HG02943 (cell line): ENCODE data around the gene NRF1.
"Not testable (repeated sequence)": the region's sequence is repeated elsewhere in the genome, so short reads cannot be mapped to it uniquely, and the experiment has no call there.

ENCODE experiments used
- ATAC-seq: cut with Tn5 transposase; IDR thresholded peaks from one replicate; pipeline ENCODE4 v1.9.1; 2021; ENCODE audit warnings: mild to moderate bottlenecking, low read depth, moderate library complexity; ENCODE audit not compliant: unreplicated experiment

Gene NRF1

DNA sequence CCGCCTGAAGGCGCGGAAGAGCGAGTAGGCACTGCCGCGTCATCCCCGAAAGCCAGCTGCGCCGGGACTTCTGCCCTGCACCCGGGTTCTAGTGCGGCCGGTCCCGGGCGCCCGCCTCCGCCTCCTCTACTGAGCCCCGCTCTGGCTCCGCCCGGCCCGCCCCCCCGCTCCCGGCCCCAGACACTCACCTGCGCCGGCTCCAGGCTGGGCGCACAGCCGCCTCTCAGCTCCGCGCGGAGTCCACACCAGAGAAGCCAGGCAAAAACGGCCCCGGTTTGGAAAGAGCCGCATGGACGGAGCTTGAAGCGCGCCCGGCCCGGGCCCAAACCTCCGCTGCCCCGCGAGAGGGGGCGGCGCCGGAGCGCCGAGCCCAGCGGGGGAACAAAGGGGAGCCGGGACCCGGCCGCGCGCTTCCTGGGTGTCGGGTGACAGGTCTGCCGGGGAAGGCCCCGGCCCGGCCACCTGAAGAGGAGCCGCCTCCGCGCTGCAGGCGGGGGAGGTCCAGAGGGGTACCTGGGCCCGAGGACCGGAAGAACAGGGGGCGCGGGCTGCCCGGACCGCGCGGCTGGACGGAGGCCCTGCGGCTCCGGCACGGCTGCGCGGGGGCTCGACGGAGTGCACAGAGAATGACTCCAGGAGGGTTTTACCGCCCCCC is 168.2 kb downstream of the NRF1 start:
- ATAC-seq = no peak

DNA sequence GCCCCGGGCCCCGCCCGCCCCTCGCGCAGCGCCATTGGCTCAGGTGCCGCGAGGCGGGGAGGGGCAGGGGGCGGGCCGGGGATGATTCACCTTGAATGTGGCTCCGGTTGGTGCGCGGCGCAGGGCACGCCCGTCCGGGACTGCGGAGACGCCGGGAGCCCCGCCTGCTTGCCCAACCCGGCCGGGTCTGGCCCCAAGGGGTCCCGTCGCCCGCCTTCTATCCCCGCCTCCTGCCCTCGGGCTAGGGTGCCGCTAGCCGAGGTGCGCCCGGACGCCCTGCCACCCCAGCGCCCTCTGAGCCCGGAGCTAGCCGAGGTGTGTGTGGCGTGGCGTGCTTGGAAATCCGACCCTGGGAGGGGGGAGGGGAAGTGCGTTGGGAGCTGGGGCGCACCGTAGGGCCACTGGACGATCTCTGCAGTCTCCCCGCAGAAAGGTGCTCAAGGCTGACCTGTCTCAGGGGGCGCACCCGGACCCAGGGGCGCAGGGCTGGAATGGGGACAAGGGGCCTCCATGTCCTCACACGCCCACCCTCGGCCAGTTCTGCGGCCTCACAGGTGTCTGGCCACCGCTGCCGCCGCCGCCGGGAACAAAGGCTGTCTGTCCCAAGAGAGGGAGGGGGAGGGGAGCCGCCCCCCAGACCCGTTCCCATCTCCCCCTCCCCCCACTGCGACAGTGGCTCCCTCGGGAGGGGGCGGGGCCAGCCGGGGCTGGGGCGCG is 168.9 kb downstream of the NRF1 start:
- ATAC-seq = no peak

DNA sequence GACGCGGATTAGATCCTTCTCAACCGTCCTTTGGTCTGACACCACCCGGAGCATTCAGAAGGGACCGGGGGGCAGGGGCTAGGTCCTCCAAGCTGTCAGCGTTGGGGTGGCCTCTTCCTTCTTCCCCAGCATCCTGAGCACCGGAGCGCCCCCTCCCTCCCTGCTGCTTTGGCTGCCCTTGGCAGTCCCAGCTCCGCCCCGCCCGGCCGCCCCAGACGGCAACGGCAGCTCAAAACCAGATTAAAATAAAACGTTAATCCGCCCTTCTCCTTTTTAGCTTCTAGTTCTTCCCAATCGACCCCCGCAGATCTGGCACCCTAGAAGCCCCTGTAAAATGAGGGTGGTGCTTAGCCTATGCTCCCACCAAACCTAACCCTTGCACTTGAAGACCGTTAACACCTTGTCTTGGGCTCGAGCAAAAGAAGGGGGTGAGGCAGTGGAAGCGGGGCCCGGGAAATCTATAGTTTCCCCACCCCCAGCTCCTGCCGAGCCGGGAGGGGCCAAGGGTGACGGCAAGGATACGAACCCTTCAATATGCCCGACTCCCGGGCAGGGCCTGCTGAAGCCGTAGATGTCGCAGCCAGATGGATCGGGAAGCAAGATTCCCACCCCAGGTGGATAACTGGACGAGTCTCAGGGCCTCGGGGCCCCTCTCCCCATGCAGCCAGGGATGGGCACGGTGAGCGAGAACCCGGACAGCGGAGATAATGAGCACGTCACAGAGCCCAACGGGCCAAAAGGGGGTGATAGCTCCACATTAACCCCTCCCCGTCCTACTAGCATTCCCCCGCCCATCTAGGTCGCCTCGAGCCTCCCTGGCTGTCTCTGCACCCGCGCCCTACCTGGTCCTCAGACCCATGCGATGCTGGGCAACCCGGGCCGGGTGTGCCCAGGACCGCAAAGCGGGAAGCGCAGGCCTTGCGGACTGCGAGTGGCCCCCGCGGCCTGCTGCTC is 169.7 kb downstream of the NRF1 start:
- ATAC-seq = no peak

DNA sequence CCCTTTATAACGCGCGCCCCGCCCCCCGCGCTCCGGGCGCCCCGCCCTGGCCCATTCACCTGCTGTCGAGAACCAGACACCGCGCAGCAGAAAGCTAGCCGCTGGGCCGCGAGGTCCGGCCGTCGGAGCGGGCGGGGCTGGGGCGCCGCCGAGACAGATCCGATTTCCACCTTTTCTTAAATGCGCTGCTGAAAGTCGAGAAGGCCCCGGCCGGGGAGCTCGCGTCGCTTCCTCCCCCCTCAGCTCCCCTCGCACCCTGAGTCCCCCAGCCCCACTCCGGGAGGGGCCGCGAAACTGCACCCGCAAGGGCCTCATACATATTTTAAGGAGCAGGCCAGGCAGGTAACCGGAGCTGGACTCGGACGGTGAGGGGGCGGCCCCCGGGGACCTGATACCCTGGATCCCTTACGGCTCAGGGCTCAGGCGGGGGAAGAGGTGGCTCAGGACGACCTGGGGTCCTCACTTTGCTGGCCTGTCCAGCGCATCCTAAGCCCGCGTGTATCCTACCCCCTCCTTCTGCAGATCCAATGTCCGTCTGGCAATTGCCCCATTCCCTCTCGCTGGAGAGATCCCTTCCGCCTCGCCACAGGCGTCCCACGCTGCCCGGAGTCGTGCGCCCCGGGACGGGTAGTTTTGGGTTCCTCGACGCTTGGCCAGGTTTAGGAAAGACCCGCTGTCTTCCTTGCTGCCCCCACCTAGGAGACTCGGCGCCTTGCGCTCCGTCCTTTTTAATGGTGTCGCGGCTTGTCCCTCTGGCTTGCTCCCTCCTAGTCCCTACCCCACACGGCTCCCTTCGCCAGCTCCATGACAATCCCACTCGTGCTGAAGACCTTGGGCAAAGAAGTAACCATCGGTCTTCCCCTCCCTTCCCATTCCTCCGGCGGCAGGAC is 170.7 kb downstream of the NRF1 start:
- ATAC-seq = no peak

DNA sequence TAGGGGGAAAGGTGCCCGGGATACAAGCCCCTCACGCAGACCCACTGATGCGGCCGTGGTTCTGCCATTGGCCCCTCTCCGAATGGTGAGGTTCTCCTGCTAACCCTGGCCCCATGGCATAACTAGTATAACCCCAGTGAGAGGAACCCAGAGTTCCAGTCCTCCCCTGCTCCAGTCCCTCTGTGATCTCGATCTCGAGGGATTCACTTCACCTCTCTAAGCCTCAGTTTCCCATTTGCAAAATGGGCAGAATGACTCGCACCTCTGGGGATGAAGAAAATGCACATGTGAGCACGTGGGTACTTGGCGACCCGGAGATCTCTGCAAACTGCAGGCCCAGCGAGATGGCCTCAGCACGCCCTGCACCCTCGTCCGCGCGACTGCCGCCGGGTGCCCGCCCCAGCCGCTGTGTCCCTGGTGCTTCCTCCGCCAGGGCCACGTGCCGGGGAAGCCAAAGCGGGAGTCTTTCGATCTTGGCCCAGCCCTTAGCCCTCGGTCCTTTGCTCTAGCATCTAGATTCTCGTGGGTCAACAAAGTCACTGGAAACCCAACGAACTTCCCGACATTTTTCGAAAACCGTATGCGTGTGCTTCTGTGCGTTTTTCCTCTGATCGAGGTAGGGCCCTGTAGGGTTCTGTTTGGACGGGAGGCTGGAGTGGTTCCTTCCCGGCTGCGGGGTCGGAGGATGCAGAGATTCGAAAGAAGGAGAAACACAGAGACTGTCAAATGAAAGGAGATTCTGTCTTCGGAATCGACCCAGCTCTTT is 171.5 kb downstream of the NRF1 start:
- ATAC-seq = no peak

DNA sequence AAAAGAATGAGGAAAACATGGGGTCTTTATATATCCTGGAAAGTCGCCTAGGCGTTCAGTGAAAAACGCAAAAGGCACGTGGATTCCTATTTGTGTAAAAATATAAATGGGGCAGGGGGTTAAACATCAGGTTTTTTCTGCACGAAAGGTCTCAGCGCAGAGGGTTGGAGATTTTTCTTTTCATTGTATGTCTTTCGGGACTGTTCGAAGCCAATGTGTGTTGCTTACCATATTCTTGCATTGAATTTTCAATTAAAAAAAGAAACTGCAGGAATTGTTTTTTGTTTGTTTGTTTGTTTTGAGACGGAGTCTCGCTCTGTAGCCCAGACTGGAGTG is 172.0 kb downstream of the NRF1 start:
- ATAC-seq = no peak

DNA sequence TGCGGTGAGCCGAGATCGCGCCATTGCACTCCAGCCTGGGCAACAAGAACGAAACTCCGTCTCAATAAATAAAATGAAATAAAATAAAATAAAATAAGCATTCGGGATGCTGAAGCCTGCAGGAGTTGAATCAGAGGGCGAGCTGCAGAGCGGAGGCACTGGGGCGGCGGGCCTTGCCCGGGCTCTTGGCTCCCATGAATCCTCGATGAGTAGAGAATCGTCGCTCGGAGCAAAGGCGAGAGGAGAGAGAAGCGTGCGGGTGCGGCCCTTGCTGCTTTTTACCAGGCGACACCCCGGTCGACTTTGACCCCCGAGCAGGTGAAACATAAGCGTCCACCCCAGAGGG is 172.9 kb downstream of the NRF1 start:
- ATAC-seq = no peak

DNA sequence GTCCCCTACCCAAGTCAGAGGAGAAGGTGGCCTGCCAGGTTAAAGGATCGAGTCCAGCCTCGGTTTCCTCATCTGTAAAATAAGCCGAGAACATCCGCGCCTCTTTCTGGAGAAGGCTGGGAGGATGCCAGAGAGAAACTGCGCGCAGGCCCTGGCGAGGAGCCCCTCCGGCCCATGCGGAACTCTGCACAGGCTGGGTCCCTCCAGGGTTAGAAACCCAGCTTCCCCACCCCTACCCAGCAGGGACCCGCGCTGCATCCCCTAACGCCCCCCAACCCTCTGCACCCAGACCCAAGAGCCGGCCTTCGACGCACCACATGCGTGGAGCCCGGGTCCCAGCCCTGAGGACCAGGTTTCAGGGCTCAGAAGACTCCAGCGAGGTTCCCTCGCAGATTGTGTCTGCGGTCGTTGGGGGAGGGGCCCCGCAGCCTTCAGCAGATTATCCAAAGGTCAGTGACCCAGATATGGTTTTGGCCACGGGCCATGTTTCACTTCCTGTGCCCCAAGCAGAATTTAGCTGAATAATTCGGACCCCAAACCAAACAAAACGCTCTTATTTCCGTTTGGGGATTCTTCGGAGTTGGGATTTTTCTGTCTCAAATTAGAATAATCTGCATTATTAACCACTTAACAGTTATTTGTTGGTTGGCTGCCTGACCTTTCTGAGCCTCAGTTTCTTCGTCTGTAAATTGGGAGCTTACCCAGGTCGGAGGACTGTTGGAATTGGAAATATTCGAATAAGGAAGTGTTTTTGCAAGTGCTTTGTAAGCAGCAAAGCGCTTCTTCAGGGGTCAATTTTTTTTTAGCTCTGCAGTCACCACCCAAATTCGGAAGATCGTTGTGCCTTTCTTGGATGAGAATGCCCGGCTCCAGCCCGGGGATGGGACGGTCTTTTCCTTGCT is 173.5 kb downstream of the NRF1 start:
- ATAC-seq = no peak

DNA sequence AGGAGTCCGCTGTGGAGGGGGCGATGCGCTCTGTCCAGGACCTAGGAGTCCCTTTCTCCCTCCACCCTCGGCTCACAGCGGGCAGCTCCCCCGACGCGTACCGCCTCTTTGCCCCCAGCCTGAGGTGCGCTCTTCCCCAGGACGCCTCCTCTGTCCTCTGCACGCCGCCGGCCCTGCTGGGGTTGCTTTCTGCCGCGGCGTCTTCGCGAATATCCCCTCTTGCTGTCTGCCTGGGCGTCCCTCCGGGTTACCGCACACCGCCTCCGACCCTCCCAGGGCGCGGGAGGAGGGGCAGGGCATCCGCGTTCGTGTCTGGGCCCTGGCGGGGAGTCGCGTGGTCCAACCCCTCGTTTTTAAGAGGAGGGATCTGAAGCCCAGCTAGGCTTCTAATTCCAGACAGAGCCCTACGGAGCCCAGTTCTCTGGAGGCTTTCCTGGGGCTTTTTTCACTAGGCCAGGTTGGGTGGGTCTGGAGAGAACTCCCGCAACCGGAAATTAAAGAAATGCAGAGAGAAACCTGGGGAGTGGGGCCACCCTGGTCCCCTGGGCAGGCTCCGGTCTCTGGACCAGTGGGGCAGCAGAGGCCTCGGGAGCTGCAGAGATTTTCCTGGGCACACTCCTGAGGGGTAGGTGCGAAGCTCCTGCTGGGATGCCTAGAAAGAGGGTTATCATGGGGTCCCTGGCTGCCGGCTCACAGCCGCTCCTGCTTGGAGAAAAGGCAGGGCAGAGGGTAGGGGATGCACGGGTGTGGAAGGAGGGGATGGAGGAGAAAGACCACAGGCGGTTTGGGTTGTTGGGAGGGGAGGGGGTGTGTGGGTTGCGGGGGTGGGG is 174.4 kb downstream of the NRF1 start:
- ATAC-seq = no peak

DNA sequence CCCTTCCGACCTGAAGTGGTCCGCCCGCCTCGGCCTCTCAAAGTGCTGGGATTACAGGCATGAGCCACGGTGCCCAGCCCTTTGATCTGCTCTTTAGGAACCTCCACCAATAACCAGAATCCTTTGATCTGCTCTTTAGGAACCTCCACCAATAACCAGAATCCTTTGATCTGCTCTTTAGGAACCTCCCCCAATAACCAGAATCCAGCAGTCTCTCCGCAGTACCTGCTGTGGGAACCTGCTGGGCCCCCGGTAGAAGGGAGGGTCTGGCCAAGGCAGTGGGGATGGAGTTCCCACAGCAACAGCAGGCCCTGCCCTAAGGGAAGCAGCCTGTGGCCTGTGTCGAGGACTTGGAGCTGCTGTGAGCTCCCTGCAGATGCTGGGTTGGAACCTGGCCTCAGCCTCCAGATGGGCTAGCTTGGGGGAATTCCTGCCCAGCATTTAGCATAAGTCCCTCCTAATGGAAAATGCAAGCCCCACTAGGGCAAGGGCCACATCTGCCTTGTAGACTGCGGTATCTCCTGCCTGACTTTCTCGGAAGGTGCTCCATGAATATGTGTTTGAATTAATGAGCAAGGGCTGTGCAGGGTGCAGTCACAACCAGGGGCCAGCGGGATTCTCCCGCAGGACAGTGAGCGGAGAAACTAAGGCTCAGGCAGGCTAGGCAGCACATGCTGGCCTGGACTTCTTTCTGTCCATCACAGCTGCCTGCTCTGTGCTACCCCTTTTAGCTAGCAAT is 175.5 kb downstream of the NRF1 start:
- no peak for ATAC-seq

DNA sequence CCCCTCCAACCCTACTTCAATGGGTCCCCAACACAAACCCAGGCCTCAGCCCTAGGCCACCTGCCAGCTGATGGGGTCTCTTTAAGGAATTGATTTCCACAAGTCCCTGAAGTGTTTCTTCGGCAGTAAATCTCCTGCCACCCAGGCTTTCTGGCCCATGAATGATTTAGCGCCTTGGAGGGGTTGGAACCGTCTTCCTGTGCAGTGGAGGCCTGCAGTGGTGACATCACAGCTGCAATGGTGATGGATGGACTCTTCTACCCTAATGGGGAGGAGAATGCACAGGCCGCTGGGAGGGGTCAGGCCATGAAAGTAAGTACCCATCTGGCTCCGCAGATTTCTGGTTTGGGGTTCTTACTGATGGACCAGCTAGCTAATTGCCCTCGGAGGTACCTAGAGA is 177.5 kb downstream of the NRF1 start:
- ATAC-seq = no peak

DNA sequence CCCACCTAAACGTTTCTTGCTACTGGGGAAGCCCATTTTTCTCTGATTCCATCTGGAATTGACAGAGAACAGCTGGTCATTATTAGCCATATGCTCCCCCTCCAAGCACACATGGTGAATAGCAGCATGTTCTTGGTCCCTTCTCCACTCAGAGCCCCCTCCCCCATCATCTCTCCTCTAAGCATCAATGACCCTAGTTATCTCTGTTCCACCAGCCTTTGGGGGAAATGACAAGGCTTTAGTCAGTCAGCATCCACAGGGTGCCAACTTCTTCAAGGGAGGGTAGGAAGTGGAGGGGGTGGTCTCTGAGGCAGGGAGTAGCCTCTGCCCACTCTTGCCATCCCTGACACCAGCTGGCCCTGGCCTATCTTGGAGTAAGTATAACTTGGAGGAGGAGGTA is 178.1 kb downstream of the NRF1 start:
- no peak for ATAC-seq

DNA sequence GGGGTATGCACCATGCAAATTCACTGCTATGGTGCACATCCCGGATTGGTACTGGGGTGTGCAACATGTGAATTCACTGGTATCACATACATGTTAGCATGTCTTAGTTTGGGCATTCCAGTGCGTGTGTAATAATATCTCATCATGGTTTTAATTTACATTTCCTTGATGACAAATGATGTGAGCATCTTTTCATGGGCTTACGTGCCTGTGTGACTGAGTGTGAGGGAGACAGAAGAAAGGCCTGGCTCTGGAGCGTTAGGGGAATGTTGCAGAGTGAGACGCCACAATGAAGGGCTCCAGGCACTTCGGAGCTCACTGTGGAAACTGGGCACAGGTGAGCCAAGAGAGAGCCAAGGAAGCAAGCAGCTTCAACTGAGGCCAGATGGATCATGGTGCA is 178.6 kb downstream of the NRF1 start:
- no peak for ATAC-seq

DNA sequence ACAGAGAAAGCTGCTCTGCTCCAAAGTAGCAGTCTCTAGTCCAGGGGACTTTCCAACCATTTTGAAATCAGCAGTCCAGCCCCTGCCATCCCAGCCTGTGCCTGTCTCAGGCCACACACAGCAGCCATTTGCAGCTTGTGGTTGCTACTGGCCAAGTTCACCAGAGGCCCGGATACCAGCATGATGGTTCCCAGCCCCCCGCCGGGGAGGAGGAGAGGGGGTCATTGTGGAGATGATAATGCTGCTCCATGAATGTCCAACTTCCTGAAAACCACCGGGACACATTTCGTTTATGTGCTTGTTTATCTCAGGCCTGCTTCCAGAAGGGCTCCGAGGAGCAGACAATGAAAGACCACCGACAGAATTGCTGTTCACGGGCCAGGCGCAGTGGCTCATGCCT is 181.2 kb downstream of the NRF1 start:
- no peak for ATAC-seq

DNA sequence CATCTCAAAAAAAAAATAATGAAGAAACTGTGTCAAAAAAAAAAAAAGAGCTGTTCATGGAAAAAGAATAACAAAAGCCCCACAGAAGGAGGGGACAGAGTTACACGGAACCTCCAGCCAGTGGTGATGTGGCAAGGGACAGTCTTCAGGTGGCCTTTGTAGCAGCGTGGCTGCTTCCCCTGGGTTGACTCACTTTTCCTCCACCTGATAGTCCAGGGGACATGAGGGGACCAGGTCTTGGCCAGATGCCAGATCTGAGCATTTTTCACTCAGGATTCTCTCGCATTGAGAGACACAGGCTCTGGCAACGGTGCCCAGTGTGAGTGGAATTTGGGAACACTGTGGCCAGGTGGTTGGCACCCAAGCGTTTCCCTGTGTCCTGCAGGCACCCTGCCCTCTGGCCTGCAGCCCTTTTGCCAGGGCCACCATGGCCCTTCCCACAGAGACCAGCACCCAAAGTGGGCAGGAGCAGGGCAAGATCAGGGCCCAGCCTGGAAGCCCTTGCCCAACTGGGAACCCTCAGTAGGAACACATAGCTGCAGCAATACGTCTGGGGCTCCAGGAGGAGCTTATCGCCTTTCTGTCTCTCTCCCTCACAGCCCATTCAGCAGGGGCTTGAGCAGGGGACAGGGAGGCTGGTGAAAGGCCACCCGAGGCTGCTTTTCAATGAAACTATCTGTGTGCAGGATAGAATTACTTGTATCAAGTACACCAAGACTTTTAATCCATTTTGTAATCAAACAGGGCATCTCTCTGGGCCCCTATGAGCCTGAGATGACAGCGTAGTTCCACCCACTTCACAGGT is 182.2 kb downstream of the NRF1 start:
- no peak for ATAC-seq

DNA sequence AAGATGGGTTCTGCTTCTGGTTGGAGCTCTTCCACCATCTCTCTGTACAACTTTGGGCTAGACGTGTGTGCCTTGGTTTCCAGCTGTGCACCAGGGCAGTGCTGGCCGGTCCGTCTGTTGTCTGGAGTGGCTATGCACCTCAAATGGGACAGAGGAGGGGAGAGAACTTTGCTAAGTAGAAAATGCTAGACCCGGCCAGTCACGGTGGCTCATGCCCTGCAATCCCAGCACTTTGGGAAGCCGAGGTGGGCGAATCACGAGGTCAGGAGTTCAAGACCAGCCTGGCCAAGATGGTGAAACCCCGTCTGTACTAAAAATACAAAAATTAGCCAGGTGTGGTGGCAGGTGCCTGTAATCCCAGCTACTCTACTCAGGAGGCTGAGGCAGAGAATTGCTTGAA is 182.9 kb downstream of the NRF1 start:
- ATAC-seq = not testable (repeated sequence)
